Fibroblast of mammary gland (primary cell): Measurements from ENCODE around the gene TBXA2R.

Experiments used
- DNase-seq: peaks from one replicate; pipeline ENCODE4 v3.0.0-alpha.2; 2010; ENCODE audit warnings: low read depth
- H3K4me3 ChIP-seq: 2 replicates; pipeline ENCODE4 v1.5.1; 2011; ENCODE audit warnings: low read depth, mild to moderate bottlenecking, low read length, moderate library complexity; ENCODE audit not compliant: control insufficient read depth
- TF ChIP-seq, protein P1 (sequence below): conservative IDR thresholded peaks from 2 replicates; pipeline ENCODE4 v1.5.1; 2011; ENCODE audit warnings: low read depth, low read length, inconsistent platforms; ENCODE audit not compliant: control insufficient read depth, insufficient read depth

The TBXA2R gene

DNA sequence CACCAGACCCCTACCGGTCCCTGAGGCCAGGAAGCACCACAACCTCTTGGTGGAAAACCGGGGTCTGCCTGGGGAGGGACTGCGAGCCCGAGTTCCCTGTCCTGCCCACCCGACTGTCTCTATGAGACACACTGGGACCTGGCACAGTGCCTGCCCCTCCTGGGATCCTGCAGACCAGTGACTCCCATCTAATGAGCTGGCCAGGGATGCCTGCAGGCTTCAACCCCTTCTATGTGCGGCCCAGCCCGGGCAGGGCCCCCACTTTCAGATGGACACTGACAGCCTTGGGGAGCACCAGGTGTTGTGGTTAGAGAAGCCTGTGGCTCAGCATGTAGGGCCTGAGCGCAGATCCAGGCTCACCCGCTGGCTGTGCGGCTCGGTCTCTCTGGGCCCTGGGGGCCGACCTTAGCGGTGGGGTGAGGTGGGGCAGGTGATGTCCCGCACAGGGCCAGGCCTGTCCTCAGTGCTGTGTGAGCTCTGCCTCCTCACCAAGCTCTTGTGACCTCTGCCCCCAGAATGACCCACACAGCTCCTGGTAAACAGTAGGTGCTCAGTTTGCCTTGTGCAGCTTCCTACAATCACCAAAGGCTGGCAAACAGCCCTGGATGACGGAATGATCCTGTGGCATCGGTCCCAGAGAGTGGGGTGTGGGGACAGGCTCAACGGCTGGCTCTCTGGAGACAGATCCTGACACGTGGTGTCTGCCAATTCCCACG is 37.8 kb upstream of the TBXA2R start:
- peak; percentile 55 for DNase-seq
- no peak overlapping the region for H3K4me3 ChIP-seq
- TF ChIP-seq, protein P1, sequence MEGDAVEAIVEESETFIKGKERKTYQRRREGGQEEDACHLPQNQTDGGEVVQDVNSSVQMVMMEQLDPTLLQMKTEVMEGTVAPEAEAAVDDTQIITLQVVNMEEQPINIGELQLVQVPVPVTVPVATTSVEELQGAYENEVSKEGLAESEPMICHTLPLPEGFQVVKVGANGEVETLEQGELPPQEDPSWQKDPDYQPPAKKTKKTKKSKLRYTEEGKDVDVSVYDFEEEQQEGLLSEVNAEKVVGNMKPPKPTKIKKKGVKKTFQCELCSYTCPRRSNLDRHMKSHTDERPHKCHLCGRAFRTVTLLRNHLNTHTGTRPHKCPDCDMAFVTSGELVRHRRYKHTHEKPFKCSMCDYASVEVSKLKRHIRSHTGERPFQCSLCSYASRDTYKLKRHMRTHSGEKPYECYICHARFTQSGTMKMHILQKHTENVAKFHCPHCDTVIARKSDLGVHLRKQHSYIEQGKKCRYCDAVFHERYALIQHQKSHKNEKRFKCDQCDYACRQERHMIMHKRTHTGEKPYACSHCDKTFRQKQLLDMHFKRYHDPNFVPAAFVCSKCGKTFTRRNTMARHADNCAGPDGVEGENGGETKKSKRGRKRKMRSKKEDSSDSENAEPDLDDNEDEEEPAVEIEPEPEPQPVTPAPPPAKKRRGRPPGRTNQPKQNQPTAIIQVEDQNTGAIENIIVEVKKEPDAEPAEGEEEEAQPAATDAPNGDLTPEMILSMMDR = no peak

DNA sequence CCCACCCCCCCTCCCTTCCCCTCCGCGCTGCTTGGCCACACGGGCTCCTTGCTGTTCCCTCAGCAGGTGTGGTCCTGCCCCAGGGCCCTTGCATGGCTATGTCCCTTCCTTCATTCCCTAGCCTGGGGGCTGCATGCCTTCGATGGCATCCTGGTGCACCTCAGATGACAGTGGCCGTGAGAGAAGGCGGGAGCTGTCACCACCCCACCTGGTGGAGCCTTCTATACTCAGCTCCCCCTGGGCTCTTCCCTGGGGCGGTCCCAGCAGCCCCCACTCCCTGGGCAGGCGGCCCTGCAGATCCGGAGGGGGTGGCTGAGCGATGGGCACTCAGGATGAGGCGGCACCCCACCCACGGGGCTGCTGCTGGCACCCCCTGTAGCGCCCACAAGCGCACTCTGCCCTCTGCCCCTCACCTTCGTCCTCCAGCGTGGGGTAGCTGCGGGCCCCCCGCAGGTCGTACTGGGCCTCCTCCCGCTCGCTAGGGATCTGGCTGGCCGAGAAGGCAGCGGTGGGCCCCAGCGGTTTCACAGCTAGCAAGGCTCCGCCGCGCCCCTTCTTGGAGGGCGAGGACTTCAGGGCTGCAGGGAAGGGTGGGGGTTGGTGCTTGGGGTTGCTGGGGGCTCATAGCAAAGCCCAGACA is 37.1 kb upstream of the TBXA2R start:
- no peak for DNase-seq
- no peak overlapping the region for H3K4me3 ChIP-seq
- TF ChIP-seq, protein P1 = no peak

DNA sequence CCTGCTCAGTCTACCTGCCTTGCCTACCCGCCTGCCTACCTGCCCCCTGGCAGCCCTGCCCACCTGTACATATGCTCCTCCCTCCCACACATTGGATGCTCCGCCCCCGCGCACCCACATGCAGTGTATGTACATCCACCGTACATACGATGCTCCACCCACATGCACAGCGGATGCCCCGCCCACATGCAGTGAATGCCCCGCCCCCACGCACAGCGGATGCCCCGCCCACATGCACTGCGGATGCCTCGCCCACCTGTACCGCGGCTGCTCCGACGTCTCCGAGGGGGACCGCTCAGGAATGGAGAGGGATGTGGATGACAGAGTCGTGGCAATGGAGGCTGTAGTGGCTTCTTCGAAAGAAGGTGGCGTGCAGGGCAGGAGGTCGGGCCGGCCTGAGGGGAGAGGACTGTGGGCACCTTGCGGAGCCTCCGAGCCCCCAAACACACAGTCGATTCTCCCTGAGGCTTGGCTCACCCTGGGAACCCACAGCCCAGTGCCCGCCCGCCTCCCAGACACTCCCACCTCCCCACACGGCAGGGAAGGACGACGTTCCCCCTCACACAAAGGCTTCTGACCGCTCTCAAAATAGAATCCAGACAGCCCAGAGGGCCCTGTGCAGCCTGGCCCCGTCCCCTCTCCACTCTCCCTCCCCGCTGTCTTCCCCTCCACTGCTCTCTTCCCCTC is 36.5 kb upstream of the TBXA2R start:
- no peak overlapping the region for H3K4me3 ChIP-seq
- TF ChIP-seq, protein P1 = no peak
- no peak for DNase-seq

DNA sequence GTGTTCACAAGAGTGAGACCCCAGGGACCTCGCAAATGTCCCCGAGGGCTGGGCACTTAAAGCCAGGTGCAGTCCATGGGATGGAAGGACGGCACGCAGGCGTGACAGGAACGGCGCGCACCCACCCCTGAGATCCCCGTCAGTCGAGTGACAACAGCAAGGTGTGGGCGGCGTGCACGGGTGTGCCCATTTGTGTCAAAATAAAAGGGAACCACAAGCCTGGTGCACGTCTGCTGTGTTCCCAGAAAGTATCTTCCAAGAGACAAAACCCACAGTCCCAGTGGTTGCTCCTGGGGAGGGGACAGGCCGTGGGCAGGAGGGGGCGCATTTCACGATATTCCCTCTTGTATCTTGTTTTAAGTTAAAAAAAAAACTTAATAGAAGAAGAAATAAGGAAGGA is 35.6 kb upstream of the TBXA2R start:
- TF ChIP-seq, protein P1 = no peak

DNA sequence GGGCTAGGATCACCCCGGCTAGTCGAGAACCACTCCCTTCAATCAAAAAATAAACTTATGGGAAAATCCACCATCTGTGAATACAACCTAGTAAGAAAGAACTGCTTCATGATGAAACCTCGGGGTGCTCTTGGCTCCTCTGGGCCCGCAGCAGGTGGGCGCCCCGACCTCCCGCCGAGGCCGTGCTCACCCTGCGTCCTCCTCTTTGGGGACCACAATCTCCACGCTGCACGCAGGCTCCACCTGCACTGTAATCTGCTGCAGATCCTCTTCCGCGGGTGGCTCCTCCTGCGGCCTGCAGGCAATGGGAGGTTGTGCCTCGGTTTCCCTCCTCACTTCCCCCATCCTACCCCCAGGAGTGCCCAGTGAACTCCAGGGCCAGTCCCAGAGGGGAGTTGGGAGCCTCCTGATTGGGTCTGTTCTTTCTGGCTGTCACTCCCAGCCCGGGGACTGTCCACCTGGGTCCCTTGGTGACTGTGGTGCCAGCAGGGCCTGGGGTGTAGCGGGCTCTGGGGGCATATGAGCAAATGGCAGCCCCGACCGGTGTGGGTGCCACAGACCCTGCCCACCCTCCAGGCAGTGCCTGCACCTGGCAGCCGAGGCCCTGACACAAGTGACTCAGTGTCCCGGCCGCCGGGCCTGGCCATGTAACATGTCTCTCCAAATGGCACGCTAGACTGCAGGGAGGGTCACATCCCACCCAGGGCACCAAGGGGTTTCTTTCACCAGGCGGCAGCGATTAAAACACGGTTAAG is 35.0 kb upstream of the TBXA2R start:
- TF ChIP-seq, protein P1 = no peak
- DNase-seq = no peak
- no peak overlapping the region for H3K4me3 ChIP-seq

More for the DNA sequence above, 35.6 kb upstream of the TBXA2R start:
- DNase-seq = no peak
- H3K4me3 ChIP-seq = no peak overlapping the region

DNA sequence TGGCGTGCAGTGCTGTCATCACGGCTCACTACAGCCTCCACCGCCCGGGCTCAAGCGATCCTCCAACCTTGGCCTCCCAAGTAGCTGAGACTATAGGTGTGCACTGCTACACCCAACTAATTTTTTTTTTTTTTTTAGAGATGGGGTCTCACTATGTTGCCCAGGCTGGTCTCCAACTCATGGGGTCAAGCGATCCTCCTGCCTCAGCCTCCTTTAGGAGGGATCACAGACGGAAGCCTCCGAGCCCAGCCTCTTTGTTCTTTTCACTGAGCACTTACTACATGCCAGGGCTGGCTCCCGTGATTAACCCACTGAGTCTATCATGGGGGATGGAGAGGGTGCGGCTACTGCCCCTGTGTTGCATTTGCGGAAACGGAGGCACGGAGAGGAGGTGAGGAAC is 32.8 kb upstream of the TBXA2R start:
- H3K4me3 ChIP-seq = no peak overlapping the region
- TF ChIP-seq, protein P1 = no peak

More for the DNA sequence above, 32.8 kb upstream of the TBXA2R start:
- DNase-seq = no peak
